ENCODE data around the gene AHNAK.
A peak's percentile ranks its signal among the peaks of the same experiment; 100 is the strongest.

The AHNAK gene

GRCh38 chr11:62548545-62549335 lies 2.1 kb upstream of the AHNAK start:
- no peak for DNase-seq

GRCh38 chr11:62547691-62548281 lies 1.2 kb upstream of the AHNAK start:
- no peak for DNase-seq

- DNase-seq = no peak
Observed at GRCh38 chr11:62546929-62547625, 471 bp upstream of the AHNAK start.

- no peak for DNase-seq
Observed at GRCh38 chr11:62545437-62546243, 966 bp downstream of the AHNAK start.

GRCh38 chr11:62544581-62545436 lies 1.8 kb downstream of the AHNAK start:
- DNase-seq = no peak

- DNase-seq = no peak
Observed at GRCh38 chr11:62543680-62544444, 2.7 kb downstream of the AHNAK start.

GRCh38 chr11:62542750-62543567 lies 3.6 kb downstream of the AHNAK start:
- DNase-seq = peak; percentile 52

GRCh38 chr11:62542111-62542745 lies 4.4 kb downstream of the AHNAK start:
- no peak for DNase-seq

- no peak for DNase-seq
Observed at GRCh38 chr11:62540804-62541701, 5.6 kb downstream of the AHNAK start.

GRCh38 chr11:62539238-62539925 lies 7.2 kb downstream of the AHNAK start:
- peak; percentile 53 for DNase-seq

GRCh38 chr11:62538470-62539237 lies 8.0 kb downstream of the AHNAK start:
- no peak for DNase-seq

- no peak for DNase-seq
Observed at GRCh38 chr11:62536301-62536957, 10.2 kb downstream of the AHNAK start.

- DNase-seq = no peak
Observed at GRCh38 chr11:62535802-62536201, 10.8 kb downstream of the AHNAK start.

- no peak for DNase-seq
Observed at GRCh38 chr11:62534779-62535545, 11.6 kb downstream of the AHNAK start.

- no peak for DNase-seq
Observed at GRCh38 chr11:62532096-62532495, 14.5 kb downstream of the AHNAK start.
